Measurements from ENCODE around the gene PDLIM1. TPM values are rescaled to one million over a fixed set of nuclear protein-coding genes. Genes with fewer than 3 reads are reported as not detected.

The PDLIM1 gene
- total RNA-seq, 4 donors from 2014 or later: 71.4 to 112 (median 77.7) TPM

DNA sequence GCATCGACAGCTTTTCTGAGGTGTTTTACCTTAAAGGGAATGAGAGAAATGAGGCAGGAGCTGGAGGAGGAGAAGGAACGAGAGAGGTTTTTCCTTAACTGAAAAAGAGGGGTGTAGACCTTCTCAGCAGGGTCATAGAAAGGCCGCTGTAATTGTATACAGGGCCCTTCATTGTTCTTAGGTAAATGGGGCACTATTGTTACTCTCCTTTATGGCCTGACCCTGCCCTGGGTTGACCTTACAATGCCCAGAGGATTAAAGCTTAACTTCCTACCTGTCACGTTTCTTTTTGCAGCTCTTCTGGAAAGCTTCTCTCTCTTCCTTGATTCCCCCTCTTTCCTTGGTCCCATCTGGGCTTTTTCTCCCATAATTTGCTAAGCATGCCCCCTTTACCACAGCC is 13.7 kb upstream of the PDLIM1 start:
- peaks cover 8% of the 10 kb centered on the region for H3K4me1 ChIP-seq
- H3K27ac ChIP-seq: no peak overlapping the region
- TF ChIP-seq EP300 (IDR thresholded peaks at IDR 0.05): no peak
- no peak for TF ChIP-seq POLR2A (IDR thresholded peaks at IDR 0.05)
- no peak for TF ChIP-seq POLR2AphosphoS5 (IDR thresholded peaks at IDR 0.05)
- TF ChIP-seq CTCF (IDR thresholded peaks at IDR 0.05): no peak
- H3K36me3 ChIP-seq: no peaks in the 10 kb centered on the region
- 83% methylated on average over 4 of the region's 4 CpGs for WGBS
- no peaks in the 10 kb centered on the region for H3K9me3 ChIP-seq
- no peak overlapping the region for H3K4me3 ChIP-seq
- no peaks in the 10 kb centered on the region for H3K27me3 ChIP-seq
- no peak for DNase-seq (ENCODE audit: low spot score in 2 of 2)

GRCh38 chr10:95303950-95304349 is 13.1 kb upstream of the PDLIM1 start:
- TF ChIP-seq EP300 (IDR thresholded peaks at IDR 0.05) (no peak), POLR2AphosphoS5 (IDR thresholded peaks at IDR 0.05) (no peak), POLR2A (IDR thresholded peaks at IDR 0.05) (no peak), CTCF (IDR thresholded peaks at IDR 0.05) (no peak)
- no peak for DNase-seq (ENCODE audit: low spot score in 2 of 2)
- WGBS: 94% methylated on average over 1 of the region's 1 CpG
- Histone ChIP-seq H3K36me3 (no peaks in the 10 kb centered on the region), H3K27ac (no peak overlapping the region), H3K4me3 (no peak overlapping the region), H3K9me3 (no peaks in the 10 kb centered on the region), H3K27me3 (no peaks in the 10 kb centered on the region), H3K4me1 (peaks cover 3% of the 10 kb centered on the region)

DNA sequence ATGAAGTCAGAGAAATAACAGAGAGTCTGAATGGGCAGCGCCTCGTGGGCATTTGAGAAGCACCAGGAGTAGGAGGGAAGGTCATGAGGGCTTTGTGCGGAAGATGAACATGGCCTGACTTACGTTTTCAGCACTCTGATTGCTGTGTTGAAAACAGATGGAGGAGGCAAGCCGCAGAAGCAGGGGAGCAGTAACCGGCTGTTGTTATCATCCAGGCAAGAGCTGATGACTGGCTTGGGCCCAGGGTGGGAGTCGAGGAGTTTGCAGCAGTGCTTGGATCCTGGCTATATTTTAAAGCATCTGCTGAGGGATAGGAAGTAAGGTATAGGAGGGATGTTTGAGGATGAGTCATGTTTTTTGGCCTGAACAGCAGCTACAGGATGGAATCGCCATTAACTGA is 12.7 kb upstream of the PDLIM1 start:
- 74% methylated on average over 8 of the region's 8 CpGs for WGBS
- no peak overlapping the region for H3K4me3 ChIP-seq
- TF ChIP-seq POLR2A (IDR thresholded peaks at IDR 0.05): no peak
- no peak for TF ChIP-seq CTCF (IDR thresholded peaks at IDR 0.05)
- TF ChIP-seq EP300 (IDR thresholded peaks at IDR 0.05): no peak
- H3K4me1 ChIP-seq: no peaks in the 10 kb centered on the region
- no peak overlapping the region for H3K27ac ChIP-seq
- no peaks in the 10 kb centered on the region for H3K27me3 ChIP-seq
- H3K9me3 ChIP-seq: no peaks in the 10 kb centered on the region
- no peak for DNase-seq (ENCODE audit: low spot score in 2 of 2)
- no peaks in the 10 kb centered on the region for H3K36me3 ChIP-seq

DNA sequence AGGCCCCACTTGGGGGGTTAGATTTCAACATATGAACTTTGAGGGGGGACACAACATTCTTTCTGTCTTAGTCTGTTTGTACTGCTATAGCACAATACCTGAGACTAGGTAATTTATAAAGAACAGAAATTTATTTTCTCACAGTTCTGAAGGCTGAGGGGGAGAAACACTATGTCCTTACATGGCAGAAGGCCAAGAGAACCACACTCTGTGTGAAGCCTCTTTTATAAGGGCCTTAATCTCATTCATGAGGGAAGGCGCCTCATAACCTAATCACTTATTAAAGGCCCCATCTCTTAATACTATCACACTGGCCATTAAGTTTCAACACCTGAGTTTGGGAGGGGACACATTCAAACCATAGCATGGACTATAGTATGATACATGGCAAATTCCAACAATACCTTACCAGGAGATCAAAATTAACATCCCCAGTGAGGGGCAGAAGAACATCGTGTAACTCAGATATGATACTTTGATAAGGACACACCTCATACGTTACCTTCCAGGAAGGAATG is 9.3 kb upstream of the PDLIM1 start:
- H3K27ac ChIP-seq: no peak overlapping the region
- H3K27me3 ChIP-seq: no peaks in the 10 kb centered on the region
- no peaks in the 10 kb centered on the region for H3K36me3 ChIP-seq
- H3K9me3 ChIP-seq: no peaks in the 10 kb centered on the region
- H3K4me1 ChIP-seq: peaks cover 6% of the 10 kb centered on the region
- DNase-seq (ENCODE audit: low spot score in 2 of 2): no peak
- H3K4me3 ChIP-seq: no peak overlapping the region
- WGBS: 61% methylated on average over 3 of the region's 3 CpGs
- TF ChIP-seq CTCF (IDR thresholded peaks at IDR 0.05): no peak
- TF ChIP-seq POLR2AphosphoS5 (IDR thresholded peaks at IDR 0.05): no peak

DNA sequence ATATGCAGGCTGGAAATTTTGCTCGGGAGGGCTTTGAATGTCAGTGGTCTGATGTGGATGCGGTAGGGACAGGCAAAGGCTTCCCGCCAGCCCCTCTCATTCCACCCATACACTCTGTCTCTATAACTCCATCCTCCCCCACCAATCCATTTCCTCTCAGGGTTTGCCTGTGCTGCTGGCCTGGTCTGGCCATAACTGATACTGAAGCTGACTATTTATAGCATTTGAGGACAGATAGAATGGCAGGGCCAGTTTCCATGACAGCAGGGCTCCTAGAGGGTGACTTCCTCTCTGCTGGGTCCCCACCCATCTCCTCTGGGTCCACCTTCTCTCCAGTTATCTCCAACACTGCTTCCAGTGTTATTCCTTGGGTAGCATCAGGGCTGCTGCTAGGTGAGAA is 6.6 kb upstream of the PDLIM1 start:
- no peak for DNase-seq (ENCODE audit: low spot score in 2 of 2)
- WGBS: 88% methylated on average over 3 of the region's 3 CpGs
- no peaks in the 10 kb centered on the region for H3K27me3 ChIP-seq
- H3K4me3 ChIP-seq: no peak overlapping the region
- TF ChIP-seq EP300 (IDR thresholded peaks at IDR 0.05): no peak
- TF ChIP-seq CTCF (IDR thresholded peaks at IDR 0.05): no peak
- no peak for TF ChIP-seq POLR2A (IDR thresholded peaks at IDR 0.05)
- no peak for TF ChIP-seq POLR2AphosphoS5 (IDR thresholded peaks at IDR 0.05)
- no peaks in the 10 kb centered on the region for H3K9me3 ChIP-seq
- H3K36me3 ChIP-seq: no peaks in the 10 kb centered on the region
- peaks cover 11% of the 10 kb centered on the region for H3K4me1 ChIP-seq
- H3K27ac ChIP-seq: no peak overlapping the region
